ENCODE results near the gene LCLAT1. TPM values are rescaled to one million over a fixed set of nuclear protein-coding genes. Genes with fewer than 3 reads are reported as not detected.

Gene LCLAT1
- total RNA-seq, 1 donor from 2014 or later = 16.5 TPM

DNA sequence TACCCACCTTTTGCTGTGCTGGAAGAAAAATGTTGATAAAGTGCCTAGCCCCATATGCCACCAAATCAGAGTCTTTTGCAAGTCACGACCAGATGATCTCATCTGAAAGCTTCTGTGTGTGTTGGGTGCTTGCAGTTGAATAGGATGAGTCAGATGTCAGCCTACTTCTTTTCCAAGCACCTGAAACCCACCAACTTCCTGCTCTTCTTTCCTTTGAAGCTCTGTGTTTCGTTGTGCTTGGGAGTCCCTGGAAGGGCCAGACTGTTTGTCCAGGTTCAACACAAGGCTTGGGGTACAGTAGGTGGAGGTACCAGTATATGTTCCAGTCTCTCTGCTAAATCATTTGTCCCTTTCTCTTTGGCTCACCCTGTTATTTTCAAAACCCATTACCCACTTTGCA is 36.8 kb upstream of the LCLAT1 start:
- H3K4me3 ChIP-seq = no peak overlapping the region
- H3K9me3 ChIP-seq = no peaks in the 10 kb centered on the region
- TF ChIP-seq, protein P1, sequence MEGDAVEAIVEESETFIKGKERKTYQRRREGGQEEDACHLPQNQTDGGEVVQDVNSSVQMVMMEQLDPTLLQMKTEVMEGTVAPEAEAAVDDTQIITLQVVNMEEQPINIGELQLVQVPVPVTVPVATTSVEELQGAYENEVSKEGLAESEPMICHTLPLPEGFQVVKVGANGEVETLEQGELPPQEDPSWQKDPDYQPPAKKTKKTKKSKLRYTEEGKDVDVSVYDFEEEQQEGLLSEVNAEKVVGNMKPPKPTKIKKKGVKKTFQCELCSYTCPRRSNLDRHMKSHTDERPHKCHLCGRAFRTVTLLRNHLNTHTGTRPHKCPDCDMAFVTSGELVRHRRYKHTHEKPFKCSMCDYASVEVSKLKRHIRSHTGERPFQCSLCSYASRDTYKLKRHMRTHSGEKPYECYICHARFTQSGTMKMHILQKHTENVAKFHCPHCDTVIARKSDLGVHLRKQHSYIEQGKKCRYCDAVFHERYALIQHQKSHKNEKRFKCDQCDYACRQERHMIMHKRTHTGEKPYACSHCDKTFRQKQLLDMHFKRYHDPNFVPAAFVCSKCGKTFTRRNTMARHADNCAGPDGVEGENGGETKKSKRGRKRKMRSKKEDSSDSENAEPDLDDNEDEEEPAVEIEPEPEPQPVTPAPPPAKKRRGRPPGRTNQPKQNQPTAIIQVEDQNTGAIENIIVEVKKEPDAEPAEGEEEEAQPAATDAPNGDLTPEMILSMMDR (IDR thresholded peaks at IDR 0.05) = no peak
- H3K4me1 ChIP-seq = peaks cover 31% of the 10 kb centered on the region
- DNase-seq = no peak
- peak overlapping the region; percentile 59 for H3K27ac ChIP-seq
- no peak for ATAC-seq
- no peaks in the 10 kb centered on the region for H3K27me3 ChIP-seq
- no peaks in the 10 kb centered on the region for H3K36me3 ChIP-seq
- intact Hi-C loops (cut with DNase I) = no loop called here

- ATAC-seq = peak; percentile 65
- TF ChIP-seq, protein P1 (IDR thresholded peaks at IDR 0.05) = no peak
- intact Hi-C loops (cut with DNase I) = no loop called here
- peaks cover 28% of the 10 kb centered on the region for H3K4me1 ChIP-seq
- no peak overlapping the region for H3K27ac ChIP-seq
- H3K36me3 ChIP-seq = no peaks in the 10 kb centered on the region
- H3K27me3 ChIP-seq = no peaks in the 10 kb centered on the region
- no peak for DNase-seq
- no peak overlapping the region for H3K4me3 ChIP-seq
- no peaks in the 10 kb centered on the region for H3K9me3 ChIP-seq
Measured at GRCh38 chr2:30412047-30412683, 34.9 kb upstream of the LCLAT1 start.

GRCh38 chr2:30412684-30413570 is 34.1 kb upstream of the LCLAT1 start:
- H3K27ac ChIP-seq = peak overlapping the region; percentile 59
- TF ChIP-seq, protein P1 (IDR thresholded peaks at IDR 0.05) = no peak
- no peaks in the 10 kb centered on the region for H3K36me3 ChIP-seq
- intact Hi-C loops (cut with DNase I) = no loop called here
- H3K27me3 ChIP-seq = no peaks in the 10 kb centered on the region
- peaks cover 20% of the 10 kb centered on the region for H3K4me1 ChIP-seq
- no peaks in the 10 kb centered on the region for H3K9me3 ChIP-seq
- DNase-seq (no peak), ATAC-seq (no peak)
- H3K4me3 ChIP-seq = no peak overlapping the region

DNA sequence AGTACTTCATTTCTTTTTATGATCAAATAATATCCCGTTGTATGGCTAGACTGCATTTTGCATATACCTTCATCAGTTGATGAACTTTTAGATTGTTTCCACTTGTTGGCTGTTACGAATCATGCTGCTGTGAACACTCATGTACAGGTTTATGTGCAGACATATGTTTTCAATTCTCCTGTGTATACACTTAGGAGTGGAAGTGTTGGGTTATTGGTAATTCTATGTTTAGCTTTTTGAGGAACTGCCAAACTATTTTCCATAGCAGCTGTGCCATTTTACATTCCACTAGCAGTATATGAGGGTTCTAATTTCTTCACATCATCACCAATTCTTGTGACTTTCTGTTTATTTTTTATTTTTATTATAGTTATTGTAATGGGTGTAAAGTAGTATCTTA is 32.1 kb upstream of the LCLAT1 start:
- DNase-seq = no peak
- Histone ChIP-seq H3K4me3 (no peak overlapping the region), H3K27me3 (no peaks in the 10 kb centered on the region), H3K4me1 (peaks cover 10% of the 10 kb centered on the region), H3K27ac (no peak overlapping the region), H3K9me3 (no peaks in the 10 kb centered on the region), H3K36me3 (no peaks in the 10 kb centered on the region)
- TF ChIP-seq, protein P1 (IDR thresholded peaks at IDR 0.05) = no peak
- intact Hi-C loops (cut with DNase I) = no loop called here
- no peak for ATAC-seq

GRCh38 chr2:30417253-30417652 is 29.8 kb upstream of the LCLAT1 start:
- no peaks in the 10 kb centered on the region for H3K9me3 ChIP-seq
- H3K4me3 ChIP-seq = no peak overlapping the region
- ATAC-seq (peak; percentile 72), DNase-seq (no peak)
- peak overlapping the region; percentile 5 for H3K27ac ChIP-seq
- H3K36me3 ChIP-seq = no peaks in the 10 kb centered on the region
- H3K27me3 ChIP-seq = no peaks in the 10 kb centered on the region
- peaks cover 13% of the 10 kb centered on the region for H3K4me1 ChIP-seq
- TF ChIP-seq, protein P1 (IDR thresholded peaks at IDR 0.05) = no peak
- intact Hi-C loops (cut with DNase I) = no loop called here

Data from upper lobe of right lung (tissue), 1 donor.